OCI-LY7 (cell line): Measurements from ENCODE around the gene MPV17. TPM values are rescaled to one million over a fixed set of nuclear protein-coding genes. Genes with fewer than 3 reads are reported as not detected.

Source experiments
- BruUV-seq: library from RNA; stranded (reverse); fragments of 400-500 nt; replicated peaks from 2 replicates; lab custom pipeline; 2021; lab: Mats Ljungman, UMichigan
- CTCF ChIA-PET: fragments of 300-600 bp; sonication (Branson Sonifier 250); formaldehyde crosslinking; loops from one replicate; lab custom pipeline; 2022; ENCODE audit warnings: antibody characterized with exemption; ENCODE audit not compliant: unreplicated experiment; lab: Charles Lee
- POLR2A ChIA-PET: fragments of 300-600 bp; sonication (Branson Sonifier 250); formaldehyde crosslinking; loops from one replicate; lab custom pipeline; 2022; ENCODE audit warnings: antibody characterized with exemption; lab: Charles Lee
- DNase-seq: peaks from one replicate; pipeline ENCODE4 v3.0.0-alpha.2; 2015; ENCODE audit warnings: low spot score
- H2AFZ ChIP-seq: fragments of 200-600 bp; sonication (generic), shearing (Covaris generic); 2 replicates; pipeline ENCODE4 v1.6.1; 2014; ENCODE audit warnings: mild to moderate bottlenecking, antibody characterized with exemption, low read length, moderate library complexity
- H3K27ac ChIP-seq: fragments of 200-600 bp; sonication (generic); 2 replicates; pipeline ENCODE4 v1.5.1; 2014; ENCODE audit warnings: mixed run types, low read depth, mild to moderate bottlenecking, moderate library complexity, low read length, inconsistent platforms; ENCODE audit not compliant: poor library complexity, severe bottlenecking
- H3K36me3 ChIP-seq: fragments of 200-600 bp; sonication (generic); 2 replicates; pipeline ENCODE4 v1.6.1; 2014; ENCODE audit warnings: mild to moderate bottlenecking, antibody characterized with exemption, low read length, moderate library complexity, mixed read lengths; ENCODE audit not compliant: insufficient read depth
- H3K4me1 ChIP-seq: fragments of 200-600 bp; sonication (generic); 2 replicates; pipeline ENCODE4 v1.5.1; 2014; ENCODE audit warnings: mild to moderate bottlenecking, low read length; ENCODE audit not compliant: insufficient read depth, poor library complexity, severe bottlenecking
- H3K4me2 ChIP-seq: fragments of 200-600 bp; sonication (generic); 2 replicates; pipeline ENCODE4 v1.6.1; 2014; ENCODE audit warnings: mild to moderate bottlenecking, low read length
- H3K4me3 ChIP-seq: fragments of 200-600 bp; sonication (generic); 2 replicates; pipeline ENCODE4 v1.5.1; 2014; ENCODE audit warnings: mild to moderate bottlenecking, low read depth, low read length; ENCODE audit not compliant: poor library complexity, severe bottlenecking
- H3K79me2 ChIP-seq: fragments of 200-600 bp; sonication (generic); 2 replicates; pipeline ENCODE4 v1.6.1; 2016; ENCODE audit warnings: low read depth, mild to moderate bottlenecking, low read length, moderate library complexity, mixed read lengths; ENCODE audit not compliant: insufficient read depth
- H3K9me2 ChIP-seq: fragments of 200-600 bp; sonication (generic); 2 replicates; pipeline ENCODE4 v1.6.1; 2016; ENCODE audit warnings: mild to moderate bottlenecking, low read length, mixed read lengths; ENCODE audit not compliant: insufficient read depth
- H3K9me3 ChIP-seq: fragments of 200-600 bp; sonication (generic); 2 replicates; pipeline ENCODE4 v1.6.1; 2014; ENCODE audit warnings: mild to moderate bottlenecking, mixed run types, low read length, mixed read lengths
- H4K20me1 ChIP-seq: fragments of 200-600 bp; sonication (generic); 2 replicates; pipeline ENCODE4 v1.6.1; 2014; ENCODE audit warnings: mild to moderate bottlenecking, antibody characterized with exemption, low read length, moderate library complexity, mixed read lengths; ENCODE audit not compliant: insufficient read depth
- CTCF ChIP-seq: fragments of 200-600 bp; sonication (generic); conservative IDR thresholded peaks from 2 replicates; pipeline ENCODE4 v1.5.1; 2014; ENCODE audit warnings: mild to moderate bottlenecking, antibody characterized with exemption, low read length, moderate library complexity, mixed read lengths
- EZH2phosphoT487 ChIP-seq: fragments of 200-600 bp; sonication (generic); IDR thresholded peaks from 2 replicates; pipeline ENCODE4 v1.6.1; 2018; ENCODE audit warnings: low read depth, borderline replicate concordance, mild to moderate bottlenecking, mixed run types, antibody characterized with exemption, low read length, moderate library complexity, mixed read lengths
- intact Hi-C: fragments of 100-400 bp; cut with micrococcal nuclease; formaldehyde crosslinking; loops from one replicate; pipeline ENCODE4 v1.10.0; 2022; ENCODE audit not compliant: unreplicated experiment
- total RNA-seq, 2 experiments: library from RNA; depleted of rRNA in 1 of 2; stranded (reverse); fragments of >200 nt in 1 of 2; shearing (Covaris generic) in 1 of 2; gene quantifications; 2 replicates each; pipeline ENCODE4 v1.2.3, GENCODE V29; 2014 to 2022

Gene MPV17
- total RNA-seq, 2 experiments from 2014 or later = 63.9 to 109 TPM

- POLR2A ChIA-PET = interaction anchor here (0.7 to 1.9 kb wide), 6 partner anchors 12 to 1387 kb away, joined by 3 to 6 read pairs (median 4); no protein-coding TSS in a partner anchor
- Histone ChIP-seq H3K4me3 (no peak overlapping the region), H4K20me1 (no peaks in the 10 kb centered on the region), H2AFZ (peak overlapping the region; percentile 76; the same call in 1 of the 2 replicates), H3K79me2 (peaks cover 12% of the 10 kb centered on the region; the same call in 1 of the 2 replicates), H3K27ac (no peak overlapping the region), H3K4me2 (peak overlapping the region; percentile 100), H3K4me1 (peaks cover 54% of the 10 kb centered on the region), H3K9me3 (no peaks in the 10 kb centered on the region), H3K9me2 (no peaks in the 10 kb centered on the region), H3K36me3 (no peaks in the 10 kb centered on the region)
- intact Hi-C loops = loop anchor here (1.0 to 2.0 kb wide), 2 partner anchors 14 to 25 kb away; no protein-coding TSS in a partner anchor
- no TSS peak for BruUV-seq
- CTCF ChIA-PET = interaction anchor here (0.6 to 2.5 kb wide), 4 partner anchors 14 to 48 kb away, joined by 3 to 13 read pairs (median 7); no protein-coding TSS in a partner anchor
- no peak for TF ChIP-seq EZH2phosphoT487
- no peak for TF ChIP-seq CTCF
- DNase-seq = no peak
Observed at GRCh38 chr2:27265536-27265870, 57.4 kb downstream of the MPV17 start.

- Histone ChIP-seq H3K4me1 (peaks cover 54% of the 10 kb centered on the region), H3K4me2 (peak overlapping the region; percentile 100), H3K9me3 (no peaks in the 10 kb centered on the region), H3K27ac (peak overlapping the region; percentile 23), H3K4me3 (peak overlapping the region; percentile 90), H4K20me1 (no peaks in the 10 kb centered on the region), H2AFZ (peak overlapping the region; percentile 76), H3K9me2 (no peaks in the 10 kb centered on the region), H3K36me3 (peaks cover 2% of the 10 kb centered on the region; the same call in 1 of the 2 replicates), H3K79me2 (peaks cover 12% of the 10 kb centered on the region; the same call in 1 of the 2 replicates)
- TSS peak; percentile 29 for BruUV-seq
- POLR2A ChIA-PET = interaction anchor here (0.6 to 1.5 kb wide), 7 partner anchors 12 to 1386 kb away, joined by 3 to 5 read pairs (median 3); no protein-coding TSS in a partner anchor
- peak; percentile 79 for TF ChIP-seq CTCF
- TF ChIP-seq EZH2phosphoT487 = no peak
- CTCF ChIA-PET = interaction anchor here (0.6 to 2.5 kb wide), 4 partner anchors 13 to 27 kb away, joined by 3 to 13 read pairs (median 7); no protein-coding TSS in a partner anchor
- DNase-seq = peak; percentile 71
- intact Hi-C loops = loop anchor here (1.0 to 2.0 kb wide), 2 partner anchors 14 to 26 kb away; no protein-coding TSS in a partner anchor
Observed at GRCh38 chr2:27264753-27265535, 58.0 kb downstream of the MPV17 start.
